H9 (cell line): ENCODE measurements around the gene GPM6B. TPM values are rescaled to one million over a fixed set of nuclear protein-coding genes. Genes with fewer than 3 reads are reported as not detected.
A peak's percentile ranks its signal among the peaks of the same experiment; 100 is the strongest.

Experiments
- DNase-seq: peaks from one replicate; pipeline ENCODE4 v3.0.0-alpha.2; 2017
- H2AFZ ChIP-seq: one replicate; pipeline ENCODE4 v1.6.1; 2013; ENCODE audit warnings: mild to moderate bottlenecking, low read length, control low read depth, moderate library complexity
- H2AK5ac ChIP-seq: 2 replicates; pipeline ENCODE4 v1.6.1; 2013; ENCODE audit warnings: low read length, control low read depth, mixed read lengths; ENCODE audit not compliant: insufficient read length
- H2BK120ac ChIP-seq: one replicate; pipeline ENCODE4 v1.6.1; 2013; ENCODE audit warnings: low read depth, mild to moderate bottlenecking, low read length, control low read depth, inconsistent platforms; ENCODE audit not compliant: poor library complexity, severe bottlenecking
- H2BK12ac ChIP-seq: 2 replicates; pipeline ENCODE4 v1.6.1; 2013; ENCODE audit warnings: low read length, control low read depth, mixed read lengths, low read depth; ENCODE audit not compliant: insufficient read length
- H2BK15ac ChIP-seq: 2 replicates; pipeline ENCODE4 v1.6.1; 2013; ENCODE audit warnings: low read depth, low read length, control low read depth
- H2BK20ac ChIP-seq: one replicate; pipeline ENCODE4 v1.6.1; 2013; ENCODE audit warnings: low read depth, mild to moderate bottlenecking, low read length, control low read depth, inconsistent platforms; ENCODE audit not compliant: poor library complexity, severe bottlenecking
- H2BK5ac ChIP-seq: 2 replicates; pipeline ENCODE4 v1.6.1; 2013; ENCODE audit warnings: low read length, control low read depth, mixed read lengths; ENCODE audit not compliant: insufficient read length
- H3K14ac ChIP-seq: 2 replicates; pipeline ENCODE4 v1.6.1; 2013; ENCODE audit warnings: low read length, control low read depth; ENCODE audit not compliant: insufficient read depth
- H3K18ac ChIP-seq: 2 replicates; pipeline ENCODE4 v1.6.1; 2013; ENCODE audit warnings: low read depth, mild to moderate bottlenecking, mixed read lengths, low read length, control low read depth; ENCODE audit not compliant: insufficient read length
- H3K23ac ChIP-seq: 2 replicates; pipeline ENCODE4 v1.6.1; 2013; ENCODE audit warnings: low read length, control low read depth, mixed read lengths, low read depth; ENCODE audit not compliant: insufficient read length
- H3K23me2 ChIP-seq: 2 replicates; pipeline ENCODE4 v1.6.1; 2013; ENCODE audit warnings: low read depth, mild to moderate bottlenecking, mixed read lengths, low read length, control low read depth; ENCODE audit not compliant: insufficient read length, poor library complexity, severe bottlenecking
- H3K27ac ChIP-seq: 2 replicates; pipeline ENCODE4 v1.5.1; 2013; ENCODE audit warnings: low read length, control low read depth, mixed read lengths, low read depth; ENCODE audit not compliant: insufficient read length
- H3K27me3 ChIP-seq: 2 replicates; pipeline ENCODE4 v1.6.1; 2013; ENCODE audit warnings: low read length, control low read depth, inconsistent platforms; ENCODE audit not compliant: insufficient read depth
- H3K4ac ChIP-seq: 2 replicates; pipeline ENCODE4 v1.6.1; 2013; ENCODE audit warnings: low read depth, mild to moderate bottlenecking, control low read depth, inconsistent platforms, low read length, moderate library complexity
- H3K4me1 ChIP-seq: 2 replicates; pipeline ENCODE4 v1.6.1; 2013; ENCODE audit warnings: low read length, control low read depth, inconsistent platforms; ENCODE audit not compliant: insufficient read depth
- H3K4me2 ChIP-seq: 2 replicates; pipeline ENCODE4 v1.6.1; 2013; ENCODE audit warnings: low read length, control low read depth, mixed read lengths; ENCODE audit not compliant: insufficient read length, insufficient read depth
- H3K56ac ChIP-seq: 2 replicates; pipeline ENCODE4 v1.6.1; 2013; ENCODE audit warnings: low read depth, mild to moderate bottlenecking, mixed read lengths, low read length, control low read depth; ENCODE audit not compliant: insufficient read length
- H3K79me1 ChIP-seq: 2 replicates; pipeline ENCODE4 v1.6.1; 2013; ENCODE audit warnings: low read depth, mild to moderate bottlenecking, moderate library complexity, low read length, control low read depth, inconsistent platforms; ENCODE audit not compliant: insufficient read depth, poor library complexity, severe bottlenecking
- H3K79me2 ChIP-seq: 2 replicates; pipeline ENCODE4 v1.6.1; 2013; ENCODE audit warnings: low read length, control low read depth, inconsistent platforms; ENCODE audit not compliant: insufficient read depth
- H3K9ac ChIP-seq: 2 replicates; pipeline ENCODE4 v1.6.1; 2013; ENCODE audit warnings: low read length, control low read depth, mixed read lengths; ENCODE audit not compliant: insufficient read length; ENCODE audit errors: extremely low read depth
- H3K9me3 ChIP-seq: one replicate; pipeline ENCODE4 v1.6.1; 2013; ENCODE audit warnings: low read depth, low read length, inconsistent platforms; ENCODE audit not compliant: control insufficient read depth
- H3T11ph ChIP-seq: one replicate; pipeline ENCODE4 v1.6.1; 2013; ENCODE audit warnings: mild to moderate bottlenecking, low read length, control low read depth, inconsistent platforms
- H4K20me1 ChIP-seq: one replicate; pipeline ENCODE4 v1.6.1; 2013; ENCODE audit not compliant: control insufficient read depth, insufficient read length, insufficient read depth
- H4K5ac ChIP-seq: 2 replicates; pipeline ENCODE4 v1.6.1; 2013; ENCODE audit warnings: low read depth, mild to moderate bottlenecking, mixed read lengths, low read length, control low read depth; ENCODE audit not compliant: insufficient read length
- H4K8ac ChIP-seq: replicated peaks from 2 replicates; pipeline ENCODE4 v1.6.1; 2013; ENCODE audit warnings: low read length, control low read depth, mixed read lengths, low read depth; ENCODE audit not compliant: insufficient read length
- H4K91ac ChIP-seq: 2 replicates; pipeline ENCODE4 v1.6.1; 2013; ENCODE audit warnings: low read depth, mild to moderate bottlenecking, moderate library complexity, mixed read lengths, low read length, control low read depth; ENCODE audit not compliant: insufficient read length
- H3K27ac Mint-ChIP-seq, 3 experiments: 2 replicates in 2 of 3; 3 replicates in 1 of 3; pipeline ENCODE4 v1.8.0; 2020 to 2021; ENCODE audit warnings: mixed read lengths in 3 of 3, mild to moderate bottlenecking in 1 of 3, moderate library complexity in 1 of 3
- H3K27me3 Mint-ChIP-seq: 2 replicates; pipeline ENCODE4 v1.8.0; 2021; ENCODE audit warnings: low read depth, mild to moderate bottlenecking, moderate library complexity, mixed read lengths
- H3K36me3 Mint-ChIP-seq, 3 experiments: 2 replicates in 2 of 3; 3 replicates in 1 of 3; pipeline ENCODE4 v1.8.0; 2020 to 2021; ENCODE audit warnings: low read depth in 3 of 3, mixed read lengths in 3 of 3; ENCODE audit not compliant: insufficient read depth in 1 of 3
- H3K4me1 Mint-ChIP-seq, 2 experiments: 2 replicates each; pipeline ENCODE4 v1.8.0; 2020; ENCODE audit warnings: mixed read lengths in 2 of 2
- H3K4me3 Mint-ChIP-seq, 2 experiments: 2 replicates in 1 of 2; 3 replicates in 1 of 2; pipeline ENCODE4 v1.8.0; 2020 to 2021; ENCODE audit warnings: mild to moderate bottlenecking in 2 of 2, mixed read lengths in 2 of 2, moderate library complexity in 1 of 2
- H3K9me3 Mint-ChIP-seq, 2 experiments: 2 replicates in 1 of 2; 3 replicates in 1 of 2; pipeline ENCODE4 v1.8.0; 2020; ENCODE audit warnings: mild to moderate bottlenecking in 2 of 2, mixed read lengths in 2 of 2, moderate library complexity in 1 of 2
- WGBS: extraction: QIAGEN DNeasy Blood & Tissue Kit; methylation state at CpG from one replicate; pipeline ENCODE4 v1.1.7; 2013; ENCODE audit warnings: missing lambda C conversion rate, low lambda C conversion rate, mixed read lengths; ENCODE audit not compliant: insufficient read length; ENCODE audit errors: extremely low coverage; 5-methylcytosine and 5-hydroxymethylcytosine counted together
- total RNA-seq: library from RNA; stranded (reverse); gene quantifications from 2 replicates; pipeline ENCODE4 v1.2.1, GENCODE V29; 2021
- TF ChIP-seq, protein P1 (sequence below): fragments of 200-600 bp; sonication (generic); conservative IDR thresholded peaks from 3 replicates; pipeline ENCODE4 v1.8.0; 2021; ENCODE audit warnings: antibody characterized with exemption, mild to moderate bottlenecking

Gene GPM6B
- total RNA-seq, 1 experiment from 2014 or later: 73.9 TPM

DNA sequence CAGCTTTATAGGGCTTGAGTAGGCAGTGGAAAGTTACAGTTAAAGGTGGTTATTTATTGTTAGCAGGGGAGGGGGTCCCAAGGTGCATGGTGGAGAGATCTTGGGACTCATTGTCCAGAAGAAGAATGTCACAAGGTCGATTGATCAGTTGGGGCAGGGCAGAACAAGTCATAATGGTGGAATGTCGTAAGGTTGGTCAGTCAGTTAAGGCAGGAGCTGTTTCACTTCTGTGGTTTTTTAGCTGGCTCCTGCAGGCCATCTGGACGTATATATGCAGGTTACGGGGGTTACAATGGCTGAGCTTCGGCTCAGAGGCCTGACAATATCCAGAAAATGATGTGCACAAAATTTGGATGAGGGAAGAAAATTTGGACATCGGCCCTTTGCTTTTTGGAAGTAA, 75.2 kb downstream of the GPM6B start:
- Mint-ChIP-seq H3K9me3 (peaks cover 2 to 36% of the 10 kb centered on the region in 2 experiments; a peak in 4 of 5 replicates), H3K27ac (peak overlapping the region in 2 of 3 experiments; percentile 53 to 74; a peak in 3 of 7 replicates), H3K4me3 (no peak overlapping the region)

More for the DNA sequence above, 75.2 kb downstream of the GPM6B start:
- WGBS: no CpG with 5 or more reads among the region's 6 CpGs
- H3K79me1 ChIP-seq: no peaks in the 10 kb centered on the region
- no peaks in the 10 kb centered on the region; the same call in 1 of the 2 replicates for H3K27me3 Mint-ChIP-seq
- no peaks in the 10 kb centered on the region for H4K20me1 ChIP-seq
- no peak overlapping the region for H2BK15ac ChIP-seq
- no peak overlapping the region for H3K14ac ChIP-seq
- H3K23me2 ChIP-seq: no peaks in the 10 kb centered on the region
- no peak overlapping the region for H3K56ac ChIP-seq
- no peak overlapping the region for H2AK5ac ChIP-seq
- H4K91ac ChIP-seq: no peak overlapping the region
- H2BK120ac ChIP-seq: no peak overlapping the region
- H2BK5ac ChIP-seq: no peak overlapping the region
- H3K4me1 Mint-ChIP-seq: peaks cover 3 to 14% of the 10 kb centered on the region in 2 experiments; a peak in 2 of 4 replicates
- no peak overlapping the region for H3K4ac ChIP-seq
- no peak overlapping the region for H3K18ac ChIP-seq
- H3T11ph ChIP-seq: no peak overlapping the region
- H3K36me3 Mint-ChIP-seq: peaks cover 0 to 55% (median 32%) of the 10 kb centered on the region in 3 experiments; a peak in 5 of 7 replicates
- no peak overlapping the region for H3K27ac ChIP-seq
- no peaks in the 10 kb centered on the region for H3K4me1 ChIP-seq
- no peak overlapping the region for H4K5ac ChIP-seq
- no peak overlapping the region for H2AFZ ChIP-seq
- H3K4me2 ChIP-seq: no peak overlapping the region
- no peak overlapping the region for H3K9ac ChIP-seq
- DNase-seq: no peak
- H3K9me3 ChIP-seq: no peaks in the 10 kb centered on the region
- H3K27me3 ChIP-seq: no peaks in the 10 kb centered on the region
- TF ChIP-seq, protein P1, sequence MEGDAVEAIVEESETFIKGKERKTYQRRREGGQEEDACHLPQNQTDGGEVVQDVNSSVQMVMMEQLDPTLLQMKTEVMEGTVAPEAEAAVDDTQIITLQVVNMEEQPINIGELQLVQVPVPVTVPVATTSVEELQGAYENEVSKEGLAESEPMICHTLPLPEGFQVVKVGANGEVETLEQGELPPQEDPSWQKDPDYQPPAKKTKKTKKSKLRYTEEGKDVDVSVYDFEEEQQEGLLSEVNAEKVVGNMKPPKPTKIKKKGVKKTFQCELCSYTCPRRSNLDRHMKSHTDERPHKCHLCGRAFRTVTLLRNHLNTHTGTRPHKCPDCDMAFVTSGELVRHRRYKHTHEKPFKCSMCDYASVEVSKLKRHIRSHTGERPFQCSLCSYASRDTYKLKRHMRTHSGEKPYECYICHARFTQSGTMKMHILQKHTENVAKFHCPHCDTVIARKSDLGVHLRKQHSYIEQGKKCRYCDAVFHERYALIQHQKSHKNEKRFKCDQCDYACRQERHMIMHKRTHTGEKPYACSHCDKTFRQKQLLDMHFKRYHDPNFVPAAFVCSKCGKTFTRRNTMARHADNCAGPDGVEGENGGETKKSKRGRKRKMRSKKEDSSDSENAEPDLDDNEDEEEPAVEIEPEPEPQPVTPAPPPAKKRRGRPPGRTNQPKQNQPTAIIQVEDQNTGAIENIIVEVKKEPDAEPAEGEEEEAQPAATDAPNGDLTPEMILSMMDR: no peak
- no peaks in the 10 kb centered on the region for H3K79me2 ChIP-seq
- no peak overlapping the region for H2BK12ac ChIP-seq
- H3K23ac ChIP-seq: no peak overlapping the region
- H4K8ac ChIP-seq: no peak overlapping the region
- no peak overlapping the region for H2BK20ac ChIP-seq
